ENCODE measurements around the gene TMCO4.

GRCh38 chr1:19800076-19800804, 524 bp upstream of the TMCO4 start:
- TF ChIP-seq CTCF (IDR thresholded peaks at IDR 0.05; ENCODE audit: extremely low read depth in 1 of 2, insufficient read depth in 1 of 2, low read depth in 1 of 2, low read length in 2 of 2) (no peak), MYC (IDR thresholded peaks at IDR 0.05; ENCODE audit: low read depth, low read length) (no peak), FOS (IDR thresholded peaks at IDR 0.05; ENCODE audit: borderline replicate concordance, insufficient read depth, low read length) (no peak), EZH2 (IDR thresholded peaks at IDR 0.05; ENCODE audit: borderline replicate concordance, low read depth, low read length, severe bottlenecking) (no peak), JUN (IDR thresholded peaks at IDR 0.05; ENCODE audit: borderline replicate concordance, insufficient read depth, insufficient read length, low read depth) (no peak), MAX (IDR thresholded peaks at IDR 0.05; ENCODE audit: insufficient read depth, insufficient read length) (no peak)
